AG04449 (cell line): Measurements from ENCODE around the gene DDI2.
A peak's percentile ranks its signal among the peaks of the same experiment; 100 is the strongest.

Source experiments
- CTCF ChIA-PET: fragments of 350-600 bp; formaldehyde crosslinking; extraction: SDS; loops from one replicate; lab custom pipeline; 2021; ENCODE audit warnings: antibody characterized with exemption; lab: Yijun Ruan, JAX
- POLR2A ChIA-PET: fragments of 400-600, 350-600 bp; formaldehyde crosslinking; extraction: SDS; loops from one replicate; lab custom pipeline; 2020; ENCODE audit warnings: antibody characterized with exemption, inconsistent platforms; lab: Yijun Ruan, JAX
- DNase-seq: peaks from one replicate; pipeline ENCODE4 v3.0.0-alpha.2; 2010; ENCODE audit warnings: low read depth, low spot score
- H3K4me3 ChIP-seq: 2 replicates; pipeline ENCODE4 v1.5.1; 2011; ENCODE audit warnings: low read depth, mild to moderate bottlenecking, control low read depth, low read length
- TF ChIP-seq, protein P1 (sequence below): IDR thresholded peaks from one replicate; pipeline ENCODE4 v1.5.1; 2011; ENCODE audit warnings: mild to moderate bottlenecking, moderate library complexity, low read length, control low read depth, inconsistent platforms; ENCODE audit not compliant: insufficient read depth; ENCODE audit errors: missing control alignments

The DDI2 gene

DNA sequence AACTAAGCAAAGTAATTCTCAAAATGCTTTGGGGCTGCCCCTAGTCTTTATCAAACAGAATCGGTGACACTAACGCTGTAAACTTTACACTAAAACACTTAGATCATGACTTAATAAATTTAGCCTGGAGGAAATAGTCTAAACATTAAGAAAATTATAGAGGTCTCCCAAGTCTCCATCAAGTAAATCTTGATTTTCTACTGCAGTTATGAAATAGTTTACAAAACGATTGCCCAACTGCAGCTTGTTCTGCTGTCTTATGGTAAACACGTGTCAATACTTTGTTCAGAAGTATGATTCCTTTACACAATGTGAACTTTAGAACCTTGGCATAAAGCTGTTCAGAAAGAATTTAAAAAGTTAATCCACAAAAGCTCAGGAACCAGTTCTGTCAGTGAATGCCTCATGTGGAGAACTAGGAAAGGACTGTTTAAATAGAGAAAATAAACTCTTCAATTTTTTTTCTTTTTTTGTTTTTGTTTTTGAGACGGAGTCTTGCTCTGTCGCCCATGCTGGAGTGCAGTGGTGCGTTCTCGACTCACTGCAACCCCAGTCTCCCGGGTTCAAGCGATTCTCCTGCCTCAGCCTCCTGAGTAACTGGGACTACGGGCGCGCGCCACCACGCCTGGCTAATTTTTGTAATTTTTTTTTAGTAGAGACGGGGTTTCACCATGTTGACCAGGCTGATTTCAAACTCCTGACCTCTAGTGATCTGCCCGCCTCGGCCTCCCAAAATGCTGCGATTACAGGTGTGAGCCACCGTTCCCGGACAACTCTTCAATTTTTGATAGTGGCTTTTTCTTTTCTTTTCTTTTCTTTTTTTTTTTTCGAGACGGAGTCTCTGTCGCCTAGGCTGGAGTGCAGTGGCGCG is 1.6 kb downstream of the DDI2 start:
- ChIA-PET CTCF (interaction anchor here (0.7 to 1.2 kb wide), 4 partner anchors 9 to 84 kb away, joined by 3 read pairs; no protein-coding TSS in a partner anchor), POLR2A (interaction anchor here (0.6 to 1.8 kb wide), 3 partner anchors 8 to 84 kb away, joined by 3 to 6 read pairs (median 5); no protein-coding TSS in a partner anchor)
- peak; percentile 33 for DNase-seq
- H3K4me3 ChIP-seq: peak overlapping the region; percentile 88
- TF ChIP-seq, protein P1, sequence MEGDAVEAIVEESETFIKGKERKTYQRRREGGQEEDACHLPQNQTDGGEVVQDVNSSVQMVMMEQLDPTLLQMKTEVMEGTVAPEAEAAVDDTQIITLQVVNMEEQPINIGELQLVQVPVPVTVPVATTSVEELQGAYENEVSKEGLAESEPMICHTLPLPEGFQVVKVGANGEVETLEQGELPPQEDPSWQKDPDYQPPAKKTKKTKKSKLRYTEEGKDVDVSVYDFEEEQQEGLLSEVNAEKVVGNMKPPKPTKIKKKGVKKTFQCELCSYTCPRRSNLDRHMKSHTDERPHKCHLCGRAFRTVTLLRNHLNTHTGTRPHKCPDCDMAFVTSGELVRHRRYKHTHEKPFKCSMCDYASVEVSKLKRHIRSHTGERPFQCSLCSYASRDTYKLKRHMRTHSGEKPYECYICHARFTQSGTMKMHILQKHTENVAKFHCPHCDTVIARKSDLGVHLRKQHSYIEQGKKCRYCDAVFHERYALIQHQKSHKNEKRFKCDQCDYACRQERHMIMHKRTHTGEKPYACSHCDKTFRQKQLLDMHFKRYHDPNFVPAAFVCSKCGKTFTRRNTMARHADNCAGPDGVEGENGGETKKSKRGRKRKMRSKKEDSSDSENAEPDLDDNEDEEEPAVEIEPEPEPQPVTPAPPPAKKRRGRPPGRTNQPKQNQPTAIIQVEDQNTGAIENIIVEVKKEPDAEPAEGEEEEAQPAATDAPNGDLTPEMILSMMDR: no peak

DNA sequence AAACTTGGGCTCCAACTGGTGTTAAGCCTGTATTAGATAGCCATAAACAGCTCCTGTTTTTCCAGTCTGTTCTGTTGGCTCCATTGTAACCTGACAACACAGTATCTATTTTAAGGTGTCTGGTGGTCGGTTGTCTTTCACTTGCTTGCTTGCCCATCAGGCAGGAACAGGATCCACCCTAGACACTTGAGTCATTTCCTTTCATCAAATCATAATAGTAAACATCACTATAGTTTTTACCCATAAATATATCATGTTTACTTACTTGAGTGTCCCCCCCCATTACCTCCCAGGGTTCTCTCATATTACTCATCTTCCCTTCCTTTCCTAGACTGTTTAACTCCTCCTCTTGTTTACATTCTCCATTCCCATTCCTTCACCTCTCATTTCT is 2.9 kb downstream of the DDI2 start:
- ChIA-PET CTCF (no interaction called here), POLR2A (no interaction called here)
- TF ChIP-seq, protein P1: no peak
- no peak for DNase-seq
- no peak overlapping the region for H3K4me3 ChIP-seq

DNA sequence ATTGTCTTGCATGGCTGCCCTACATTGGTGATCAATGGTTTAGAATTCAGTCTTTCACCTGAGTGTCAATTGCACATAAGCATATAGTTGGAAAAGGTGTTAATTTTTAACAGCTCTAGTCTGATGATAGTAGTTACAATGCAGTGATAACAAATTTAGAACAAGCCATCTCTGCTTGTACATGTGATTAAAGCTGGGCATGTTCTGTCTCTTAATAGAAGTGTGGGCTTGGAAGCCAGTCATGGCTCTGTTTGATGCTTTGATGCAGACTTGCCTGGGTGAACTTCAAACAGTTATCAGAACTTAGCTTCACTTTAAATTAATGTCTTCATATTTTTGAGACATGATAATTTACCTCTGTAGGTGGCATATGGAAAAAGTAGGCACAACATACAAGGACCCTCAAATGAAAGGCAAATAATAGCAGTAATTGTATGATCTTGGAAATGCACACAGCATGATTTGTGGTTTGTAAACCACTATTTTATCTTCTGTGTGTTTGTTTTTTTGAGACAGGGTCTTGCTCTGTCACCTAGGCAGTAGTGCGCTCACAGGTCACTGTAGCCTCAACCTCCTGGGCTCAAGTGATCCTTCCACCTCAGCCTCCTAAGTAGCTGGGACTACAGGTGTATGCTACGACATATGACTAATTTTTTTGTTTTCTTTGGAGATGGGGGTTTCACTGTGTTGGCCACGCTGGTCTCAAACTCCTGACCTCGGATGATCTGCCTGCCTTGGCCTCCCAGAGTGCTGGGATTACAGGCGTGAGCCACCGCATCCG is 3.8 kb downstream of the DDI2 start:
- H3K4me3 ChIP-seq: no peak overlapping the region
- POLR2A ChIA-PET: no interaction called here
- CTCF ChIA-PET: interaction anchor here (1.0 kb wide), 1 partner anchor 9 kb away, joined by 4 read pairs; no protein-coding TSS in a partner anchor
- DNase-seq: no peak
- TF ChIP-seq, protein P1: no peak

DNA sequence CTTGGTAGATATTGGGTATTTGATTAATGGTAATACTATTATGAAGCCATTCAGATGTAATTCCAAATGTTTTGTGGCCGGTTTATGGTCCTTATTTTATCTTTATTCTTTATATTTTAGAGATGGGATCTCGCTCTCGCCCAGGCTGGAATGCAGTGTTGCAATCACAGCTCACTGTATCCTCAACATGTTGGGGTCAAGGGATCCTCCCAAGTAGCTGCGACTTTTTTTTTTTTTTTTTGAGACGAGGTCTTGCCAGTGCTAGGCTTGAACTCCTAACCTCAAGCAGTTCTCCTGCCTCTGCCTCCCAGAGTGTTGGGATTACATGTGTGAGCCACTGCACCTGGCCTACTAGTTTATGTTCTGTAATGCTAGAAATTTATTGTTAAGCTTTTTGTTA is 4.7 kb downstream of the DDI2 start:
- no peak overlapping the region for H3K4me3 ChIP-seq
- CTCF ChIA-PET: interaction anchor here (1.0 to 1.1 kb wide), 2 partner anchors 8 to 29 kb away, joined by 4 read pairs; no protein-coding TSS in a partner anchor
- TF ChIP-seq, protein P1: no peak
- DNase-seq: no peak
- POLR2A ChIA-PET: no interaction called here

DNA sequence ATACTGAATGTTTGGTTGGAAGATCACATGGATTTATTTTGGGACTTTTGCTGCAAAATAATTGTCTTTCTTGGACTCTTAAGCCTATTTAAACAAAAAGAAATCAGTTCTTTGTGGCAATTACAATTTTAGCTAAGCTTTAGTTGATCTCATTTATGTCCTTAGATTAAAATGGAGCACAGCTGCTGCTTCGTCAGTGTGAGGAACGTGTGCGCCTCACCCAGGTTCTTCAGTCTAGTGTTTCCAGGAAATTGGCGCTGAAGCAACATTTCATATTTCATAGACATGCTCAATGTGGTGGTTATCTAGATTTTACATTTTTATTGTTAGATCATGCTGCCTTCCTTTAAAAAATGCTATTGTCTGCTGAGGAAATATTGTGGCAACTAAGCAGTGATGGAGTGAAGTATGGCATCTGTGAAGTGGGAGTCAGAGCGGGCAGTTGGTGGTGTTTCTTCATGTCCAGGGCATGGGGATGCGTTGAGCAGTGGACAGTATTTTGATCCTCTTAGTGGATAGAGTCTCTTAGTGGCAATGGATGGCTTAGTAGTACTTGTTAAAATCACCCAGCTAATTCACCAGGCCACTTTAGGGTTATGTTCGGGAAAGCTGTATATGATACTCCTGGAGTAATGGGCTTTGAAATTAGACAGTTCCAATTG is 5.6 kb downstream of the DDI2 start:
- ChIA-PET POLR2A (no interaction called here), CTCF (interaction anchor here (1.1 kb wide), 1 partner anchor 29 kb away, joined by 4 read pairs; no protein-coding TSS in a partner anchor)
- no peak overlapping the region for H3K4me3 ChIP-seq
- TF ChIP-seq, protein P1: no peak
- DNase-seq: no peak
